Spleen (tissue), 11 donors: Measurements from ENCODE around the gene FCRL5. TPM values are rescaled to one million over a fixed set of nuclear protein-coding genes. Genes with fewer than 3 reads are reported as not detected.

Source experiments
- DNase-seq: peaks from one replicate; pipeline ENCODE4 v3.0.0-alpha.2; 2020
- H3K27ac ChIP-seq, 8 donors: fragments of 200-600 bp; sonication (generic) in 7 of 8; 1 replicate in 4 of 8; 2 replicates in 4 of 8; pipeline versions ENCODE4 v1.5.0 to v1.8.0; 2016 to 2021; ENCODE audit warnings: inconsistent platforms in 4 of 8, mild to moderate bottlenecking in 4 of 8, moderate library complexity in 1 of 8
- H3K27me3 ChIP-seq, 7 donors: fragments of 200-600 bp; sonication (generic) in 6 of 7; replicated peaks in 1 of 7; 1 replicate in 4 of 7; 2 replicates in 3 of 7; pipeline versions ENCODE4 v1.5.0 to v1.8.0; 2016 to 2021; ENCODE audit warnings: inconsistent platforms in 3 of 7, mild to moderate bottlenecking in 1 of 7
- H3K36me3 ChIP-seq, 6 donors: fragments of 200-600 bp; sonication (generic) in 5 of 6; 1 replicate in 4 of 6; 2 replicates in 2 of 6; pipeline versions ENCODE4 v1.5.0 to v1.8.0; 2016 to 2021; ENCODE audit warnings: inconsistent platforms in 2 of 6
- H3K4me1 ChIP-seq, 6 donors: fragments of 200-600 bp; sonication (generic) in 5 of 6; 1 replicate in 3 of 6; 2 replicates in 3 of 6; pipeline versions ENCODE4 v1.5.0 to v1.8.0; 2016 to 2021; ENCODE audit warnings: inconsistent platforms in 3 of 6
- H3K4me3 ChIP-seq, 8 donors: fragments of 200-600 bp; sonication (generic) in 7 of 8; 1 replicate in 4 of 8; 2 replicates in 4 of 8; pipeline versions ENCODE4 v1.5.0 to v1.8.0; 2016 to 2021; ENCODE audit warnings: inconsistent platforms in 4 of 8, mild to moderate bottlenecking in 4 of 8, moderate library complexity in 2 of 8
- H3K9me3 ChIP-seq, 8 donors: fragments of 200-600 bp; sonication (generic) in 7 of 8; 1 replicate in 4 of 8; 2 replicates in 4 of 8; pipeline versions ENCODE4 v1.5.0 to v1.8.0; 2016 to 2021; ENCODE audit warnings: inconsistent platforms in 4 of 8
- POLR2A ChIP-seq, 3 donors: fragments of 450-650 bp; IDR thresholded peaks; one replicate each; pipeline ENCODE4 v1.5.1; 2017; ENCODE audit warnings: antibody characterized with exemption in 3 of 3, mild to moderate bottlenecking in 1 of 3
- POLR2AphosphoS5 ChIP-seq, 3 donors: sonication (generic); formaldehyde crosslinking; IDR thresholded peaks; one replicate each; pipeline ENCODE4 v1.5.1; 2017; ENCODE audit warnings: antibody characterized with exemption in 3 of 3
- WGBS, 5 donors: extraction: QIAGEN DNeasy Blood & Tissue Kit in 3 of 5; methylation state at CpG; one replicate each; pipeline versions ENCODE4 v1.1.5 to v1.1.7; 2013 to 2018; 5-methylcytosine and 5-hydroxymethylcytosine counted together
- intact Hi-C: fragments of 100-400 bp; cut with DNase I; formaldehyde crosslinking; loops from one replicate; pipeline ENCODE4 v1.15.0; 2023; ENCODE audit warnings: low total_unique reads
- polyA plus RNA-seq, 3 donors: library from polyadenylated mRNA; stranded (reverse); fragments of 200-250 nt; gene quantifications; one replicate each; pipeline ENCODE4 v1.2.1, GENCODE V29; 2013
- total RNA-seq, 7 donors: library from RNA; depleted of rRNA in 3 of 7; stranded (reverse); fragments of >200 nt in 3 of 7; fragmentation: NEBNext Ultra II Directional in 4 of 7; extraction: Animal tissue kit (Norgen Biotek cat#: 25700) in 4 of 7; gene quantifications; one replicate each; pipeline versions ENCODE4 v1.1.0 to v1.2.1, GENCODE V29; 2016 to 2021
- TF ChIP-seq, protein P1 (sequence below), 11 experiments: fragments of 200-600 bp in 7 of 11; fragments of 450-650 bp in 4 of 11; sonication (generic) in 4 of 11; IDR thresholded peaks in 8 of 11; conservative IDR thresholded peaks in 3 of 11; 1 replicate in 7 of 11; 2 replicates in 4 of 11; pipeline versions ENCODE4 v1.4.0 to v1.8.0; 2016 to 2021; ENCODE audit warnings: antibody characterized with exemption in 11 of 11, inconsistent platforms in 4 of 11, mild to moderate bottlenecking in 1 of 11
- donor health status: healthy with polysubstance abuse.
- donor health status: DM: no; HTN: no; CAD: no; lungs with moderate emphysema.
- donor health status: DM: no; HTN: no; CAD: no.
- donor health status: Bipolar disorder and iron deficiency.
- donor health status: healthy.
- donor health status: DM: no; HTN: no; CAD: no.
- donor health status: DM: yes; HTN: yes; CAD: no.

The FCRL5 gene
- total and polyA plus RNA-seq, 10 donors: 51.0 to 111 (median 68.2) TPM

DNA sequence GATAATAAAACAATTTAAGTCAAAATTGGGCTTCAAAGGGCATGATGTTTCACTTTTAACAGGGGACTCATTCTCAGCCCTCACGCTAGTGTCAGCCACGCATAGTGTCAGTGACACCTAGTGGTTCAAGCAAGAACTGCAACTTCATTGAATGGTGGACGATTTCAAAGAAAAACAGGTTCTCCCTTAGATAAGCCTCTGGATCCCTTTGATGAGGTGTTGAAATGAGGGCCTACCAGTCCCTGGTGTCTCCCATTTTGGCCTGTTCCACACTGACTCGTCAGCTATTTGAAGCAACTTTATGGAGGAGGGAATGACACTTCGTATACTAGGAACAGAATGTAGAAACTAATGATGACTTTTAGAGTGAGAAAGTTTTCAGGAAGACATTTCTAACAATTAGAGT lies 56.2 kb downstream of the FCRL5 start:
- intact Hi-C loops: no loop called here
- H3K27ac ChIP-seq: no peak overlapping the region
- TF ChIP-seq POLR2A (IDR thresholded peaks at IDR 0.05): no peak
- TF ChIP-seq, protein P1, sequence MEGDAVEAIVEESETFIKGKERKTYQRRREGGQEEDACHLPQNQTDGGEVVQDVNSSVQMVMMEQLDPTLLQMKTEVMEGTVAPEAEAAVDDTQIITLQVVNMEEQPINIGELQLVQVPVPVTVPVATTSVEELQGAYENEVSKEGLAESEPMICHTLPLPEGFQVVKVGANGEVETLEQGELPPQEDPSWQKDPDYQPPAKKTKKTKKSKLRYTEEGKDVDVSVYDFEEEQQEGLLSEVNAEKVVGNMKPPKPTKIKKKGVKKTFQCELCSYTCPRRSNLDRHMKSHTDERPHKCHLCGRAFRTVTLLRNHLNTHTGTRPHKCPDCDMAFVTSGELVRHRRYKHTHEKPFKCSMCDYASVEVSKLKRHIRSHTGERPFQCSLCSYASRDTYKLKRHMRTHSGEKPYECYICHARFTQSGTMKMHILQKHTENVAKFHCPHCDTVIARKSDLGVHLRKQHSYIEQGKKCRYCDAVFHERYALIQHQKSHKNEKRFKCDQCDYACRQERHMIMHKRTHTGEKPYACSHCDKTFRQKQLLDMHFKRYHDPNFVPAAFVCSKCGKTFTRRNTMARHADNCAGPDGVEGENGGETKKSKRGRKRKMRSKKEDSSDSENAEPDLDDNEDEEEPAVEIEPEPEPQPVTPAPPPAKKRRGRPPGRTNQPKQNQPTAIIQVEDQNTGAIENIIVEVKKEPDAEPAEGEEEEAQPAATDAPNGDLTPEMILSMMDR (IDR thresholded peaks at IDR 0.05 in 8 of 11, conservative IDR thresholded peaks at IDR 0.05 in 3 of 11): peak in 10 of 11 experiments; percentile 59 to 89 (median 83)
- peaks cover 0 to 17% (median 0%) of the 10 kb centered on the region in 7 donors for H3K27me3 ChIP-seq
- WGBS, 5 donors: 14 to 21% (median 16%) methylated on average over 5 of the region's 5 CpGs
- H3K4me3 ChIP-seq: no peak overlapping the region
- H3K4me1 ChIP-seq: peaks cover 0 to 3% (median 0%) of the 10 kb centered on the region in 6 donors
- no peak for DNase-seq
- H3K36me3 ChIP-seq: no peaks in the 10 kb centered on the region
- no peaks in the 10 kb centered on the region for H3K9me3 ChIP-seq

DNA sequence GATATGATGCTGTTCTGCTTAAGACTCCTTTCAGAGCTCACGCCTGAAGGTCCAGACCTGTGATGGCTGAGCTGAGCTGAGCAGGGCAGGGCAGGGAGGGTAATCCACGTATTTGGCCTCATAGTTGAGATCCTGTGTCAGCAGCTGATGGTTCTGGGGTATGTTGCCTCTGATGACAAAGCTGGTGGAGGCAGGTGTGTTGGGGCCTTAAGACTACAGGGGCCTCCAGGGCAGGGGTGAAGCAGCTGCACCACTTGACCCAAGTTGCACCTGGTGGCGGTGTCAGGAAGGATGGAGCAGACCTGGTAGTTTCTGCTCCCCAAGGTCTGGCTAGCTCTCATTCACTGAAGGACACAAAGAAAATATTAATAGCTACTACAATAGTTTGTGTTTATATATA lies 57.0 kb downstream of the FCRL5 start:
- H3K9me3 ChIP-seq: no peaks in the 10 kb centered on the region
- no peaks in the 10 kb centered on the region for H3K36me3 ChIP-seq
- H3K4me3 ChIP-seq: no peak overlapping the region
- intact Hi-C loops: no loop called here
- TF ChIP-seq POLR2A (IDR thresholded peaks at IDR 0.05) (no peak), POLR2AphosphoS5 (IDR thresholded peaks at IDR 0.05) (no peak)
- TF ChIP-seq, protein P1 (IDR thresholded peaks at IDR 0.05 in 8 of 11, conservative IDR thresholded peaks at IDR 0.05 in 3 of 11): no peak
- H3K4me1 ChIP-seq: peaks cover 0 to 3% (median 0%) of the 10 kb centered on the region in 6 donors
- 62 to 77% (median 72%) methylated on average over 3 of the region's 3 CpGs for WGBS, 5 donors
- peaks cover 0 to 21% (median 0%) of the 10 kb centered on the region in 7 donors for H3K27me3 ChIP-seq
- no peak overlapping the region for H3K27ac ChIP-seq
- DNase-seq: no peak

DNA sequence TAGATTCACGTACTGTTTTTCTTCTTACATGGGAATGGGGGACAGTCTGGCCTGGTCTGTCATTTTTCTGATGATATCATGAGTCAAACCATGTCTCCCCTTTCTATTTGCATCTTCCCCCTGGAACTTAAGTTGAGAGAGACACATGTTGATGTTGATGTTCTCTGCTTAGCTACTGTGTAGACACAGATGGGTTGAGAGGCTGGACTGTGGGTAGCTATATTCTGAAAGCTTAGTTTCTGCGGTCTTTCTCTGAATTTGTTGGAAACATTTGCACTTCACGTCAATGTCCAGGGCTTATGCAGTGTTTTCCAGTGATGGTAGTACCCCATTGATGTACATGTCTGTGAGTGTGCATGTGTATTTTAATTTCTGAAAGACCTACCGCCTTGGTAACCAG lies 58.2 kb downstream of the FCRL5 start:
- peaks cover 0 to 9% (median 0%) of the 10 kb centered on the region in 6 donors for H3K4me1 ChIP-seq
- 64 to 86% (median 71%) methylated on average over 4 of the region's 4 CpGs for WGBS, 5 donors

DNA sequence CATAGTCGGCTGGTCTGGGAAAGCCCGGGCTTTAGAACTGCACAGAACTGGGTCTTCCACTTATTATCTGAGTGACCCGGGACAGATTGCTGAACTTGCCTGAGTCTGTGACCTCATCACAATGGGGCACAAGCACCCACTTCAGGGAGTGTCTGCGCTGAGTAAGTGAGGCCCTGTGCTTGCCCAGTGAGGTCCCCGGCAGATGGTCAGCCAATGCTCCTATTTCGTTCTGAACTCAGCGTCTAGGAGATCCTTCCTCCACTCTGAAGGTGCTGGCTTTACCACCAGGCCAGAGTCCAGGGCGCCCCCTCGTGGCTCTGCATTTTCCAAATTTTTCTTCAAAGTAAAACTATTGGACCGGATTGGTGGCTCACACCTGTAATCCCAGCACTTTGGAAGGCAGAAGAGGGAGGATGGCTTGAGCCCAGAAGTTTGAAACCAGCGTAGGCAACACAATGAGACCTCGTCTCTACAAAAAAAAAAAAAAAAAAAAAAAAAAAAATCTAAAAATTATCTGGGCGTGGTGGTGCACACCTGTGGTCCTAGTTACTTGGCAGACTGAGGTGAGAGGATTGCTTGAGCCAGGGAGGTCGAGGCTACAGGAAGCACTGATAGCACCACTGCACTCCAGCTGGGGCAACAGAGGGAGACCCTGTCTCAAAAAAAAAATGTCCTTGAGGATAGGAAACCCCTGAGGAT lies 61.7 kb downstream of the FCRL5 start:
- Histone ChIP-seq H3K36me3 (no peaks in the 10 kb centered on the region), H3K27me3 (peaks cover 0 to 14% (median 0%) of the 10 kb centered on the region in 7 donors), H3K4me3 (no peak overlapping the region), H3K9me3 (no peaks in the 10 kb centered on the region), H3K4me1 (peaks cover 0 to 6% (median 0%) of the 10 kb centered on the region in 6 donors), H3K27ac (no peak overlapping the region)
- intact Hi-C loops: no loop called here
- peak; percentile 79 for DNase-seq
- WGBS, 5 donors: 23 to 33% (median 29%) methylated on average over 12 to 14 of the region's 14 CpGs
- TF ChIP-seq, protein P1 (IDR thresholded peaks at IDR 0.05 in 8 of 11, conservative IDR thresholded peaks at IDR 0.05 in 3 of 11): peak in 9 of 11 experiments; percentile 16 to 62 (median 47)
- TF ChIP-seq POLR2A (IDR thresholded peaks at IDR 0.05): no peak
- no peak for TF ChIP-seq POLR2AphosphoS5 (IDR thresholded peaks at IDR 0.05)

More for the DNA sequence above, 58.2 kb downstream of the FCRL5 start:
- Histone ChIP-seq H3K4me3 (no peak overlapping the region), H3K9me3 (no peaks in the 10 kb centered on the region), H3K36me3 (no peaks in the 10 kb centered on the region), H3K27ac (no peak overlapping the region), H3K27me3 (peaks cover 0 to 15% (median 0%) of the 10 kb centered on the region in 7 donors)
- TF ChIP-seq POLR2AphosphoS5 (IDR thresholded peaks at IDR 0.05): no peak
- no peak for TF ChIP-seq POLR2A (IDR thresholded peaks at IDR 0.05)
- TF ChIP-seq, protein P1 (IDR thresholded peaks at IDR 0.05 in 8 of 11, conservative IDR thresholded peaks at IDR 0.05 in 3 of 11): no peak
- intact Hi-C loops: no loop called here
- DNase-seq: no peak
